HG02571 (cell line): Measurements from ENCODE around the gene SPSB3.
"Not testable (repeated sequence)": the region's sequence is repeated elsewhere in the genome, so short reads cannot be mapped to it uniquely, and the experiment has no call there.

Source experiments
- ATAC-seq: cut with Tn5 transposase; IDR thresholded peaks from one replicate; pipeline ENCODE4 v1.9.1; 2021; ENCODE audit warnings: mild to moderate bottlenecking, moderate library complexity; ENCODE audit not compliant: unreplicated experiment

SPSB3 gene

GRCh38 chr16:1817276-1817589 is 34.9 kb upstream of the SPSB3 start:
- no peak for ATAC-seq

GRCh38 chr16:1816396-1817275 is 34.3 kb upstream of the SPSB3 start:
- no peak for ATAC-seq

- no peak for ATAC-seq
These were observed 33.1 kb upstream of the SPSB3 start for GRCh38 chr16:1815461-1815860.

GRCh38 chr16:1812732-1813163 is 30.4 kb upstream of the SPSB3 start:
- ATAC-seq, result no peak

- no peak for ATAC-seq
These were observed 28.2 kb upstream of the SPSB3 start for GRCh38 chr16:1810536-1810935.

GRCh38 chr16:1810106-1810505 is 27.7 kb upstream of the SPSB3 start:
- no peak for ATAC-seq

GRCh38 chr16:1809281-1809801 is 27.0 kb upstream of the SPSB3 start:
- no peak for ATAC-seq

- ATAC-seq, result no peak
These were observed 26.3 kb upstream of the SPSB3 start for GRCh38 chr16:1808691-1809090.

- no peak for ATAC-seq
These were observed 25.3 kb upstream of the SPSB3 start for GRCh38 chr16:1807626-1808025.

- no peak for ATAC-seq
These were observed 18.3 kb upstream of the SPSB3 start for GRCh38 chr16:1800701-1801100.

- ATAC-seq, result not testable (repeated sequence)
These were observed 16.9 kb upstream of the SPSB3 start for GRCh38 chr16:1799263-1799662.

GRCh38 chr16:1794908-1795666 is 12.7 kb upstream of the SPSB3 start:
- ATAC-seq, result no peak

GRCh38 chr16:1794221-1794871 is 12.0 kb upstream of the SPSB3 start:
- ATAC-seq, result no peak

GRCh38 chr16:1793578-1794220 is 11.3 kb upstream of the SPSB3 start, which contains the start of gene IGFALS:
Gene IGFALS (minus strand): TSS chr16:1793705. CDS start chr16:1793652, 53 bp downstream.
- ATAC-seq, result no peak

GRCh38 chr16:1792836-1793577 is 10.6 kb upstream of the SPSB3 start:
- no peak for ATAC-seq

GRCh38 chr16:1791943-1792812 is 9.8 kb upstream of the SPSB3 start:
- no peak for ATAC-seq

GRCh38 chr16:1791256-1791942 is 9.0 kb upstream of the SPSB3 start:
- no peak for ATAC-seq

GRCh38 chr16:1790611-1791255 is 8.4 kb upstream of the SPSB3 start:
- ATAC-seq, result no peak
